ENCODE results near the gene JTB.

The JTB gene

DNA sequence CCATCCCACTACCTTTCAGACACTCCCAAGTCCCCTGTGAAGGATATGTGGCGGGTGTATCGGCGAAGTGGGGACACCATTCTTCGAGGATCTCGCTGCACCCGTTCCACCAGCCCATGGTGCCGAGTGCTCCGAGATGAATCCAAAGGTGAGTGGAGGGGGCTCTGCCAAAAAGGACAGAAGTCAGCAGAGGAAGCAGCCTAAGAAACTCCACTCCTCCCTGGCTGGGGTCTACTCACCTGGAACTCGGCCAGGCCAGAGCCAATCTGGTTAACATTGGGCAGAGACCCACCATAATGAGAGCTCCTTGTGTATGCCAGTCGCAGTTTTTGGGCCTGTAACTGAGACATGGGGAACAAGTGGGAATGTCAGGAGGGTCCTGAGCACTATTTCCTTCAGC, 22.6 kb downstream of the JTB start:
- Histone ChIP-seq H2AFZ (ENCODE audit: low read length, unreplicated experiment) (no peak overlapping the region), H3K27me3 (ENCODE audit: insufficient read depth, low read length) (no peaks in the 10 kb centered on the region), H3K79me2 (ENCODE audit: control insufficient read depth, insufficient read depth, low read length, unreplicated experiment) (peaks cover 44% of the 10 kb centered on the region), H3K4me1 (ENCODE audit: control insufficient read depth, insufficient read depth, low read length, unreplicated experiment) (peaks cover 13% of the 10 kb centered on the region), H3K36me3 (ENCODE audit: insufficient read depth, low read length) (peaks cover 21% of the 10 kb centered on the region), H3K27ac (ENCODE audit: low read depth, low read length) (no peak overlapping the region), H3K4me3 (ENCODE audit: low read depth, low read length) (no peak overlapping the region)

DNA sequence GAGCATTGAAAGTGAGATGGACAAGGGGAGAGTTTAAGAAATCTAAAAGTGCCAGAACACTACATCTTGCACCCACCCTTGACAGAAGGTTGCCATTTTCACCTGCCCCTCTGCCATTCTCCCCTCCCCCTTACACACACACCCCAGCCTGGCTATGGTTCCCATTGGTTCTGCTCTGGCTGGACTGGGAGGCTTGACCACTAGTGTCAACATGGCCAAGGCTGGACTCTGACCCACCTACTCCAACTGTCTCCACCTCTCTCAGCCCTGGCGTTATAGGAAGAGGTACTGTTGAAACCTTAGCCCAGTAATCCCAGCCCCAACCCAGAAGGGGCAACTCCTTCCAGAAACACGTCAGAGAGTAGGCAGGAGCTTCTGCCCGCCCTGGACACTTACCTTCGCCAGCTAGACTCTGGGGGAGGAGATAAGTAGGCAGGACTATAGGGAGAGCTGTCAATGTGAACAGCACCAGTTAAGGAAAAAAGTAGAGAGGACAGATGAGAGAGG, 23.6 kb downstream of the JTB start:
- Histone ChIP-seq H3K36me3 (ENCODE audit: insufficient read depth, low read length) (peaks cover 23% of the 10 kb centered on the region), H3K27me3 (ENCODE audit: insufficient read depth, low read length) (no peaks in the 10 kb centered on the region), H3K27ac (ENCODE audit: low read depth, low read length) (no peak overlapping the region), H3K4me1 (ENCODE audit: control insufficient read depth, insufficient read depth, low read length, unreplicated experiment) (peaks cover 12% of the 10 kb centered on the region), H2AFZ (ENCODE audit: low read length, unreplicated experiment) (no peak overlapping the region), H3K79me2 (ENCODE audit: control insufficient read depth, insufficient read depth, low read length, unreplicated experiment) (peaks cover 44% of the 10 kb centered on the region), H3K4me3 (ENCODE audit: low read depth, low read length) (no peak overlapping the region)

DNA sequence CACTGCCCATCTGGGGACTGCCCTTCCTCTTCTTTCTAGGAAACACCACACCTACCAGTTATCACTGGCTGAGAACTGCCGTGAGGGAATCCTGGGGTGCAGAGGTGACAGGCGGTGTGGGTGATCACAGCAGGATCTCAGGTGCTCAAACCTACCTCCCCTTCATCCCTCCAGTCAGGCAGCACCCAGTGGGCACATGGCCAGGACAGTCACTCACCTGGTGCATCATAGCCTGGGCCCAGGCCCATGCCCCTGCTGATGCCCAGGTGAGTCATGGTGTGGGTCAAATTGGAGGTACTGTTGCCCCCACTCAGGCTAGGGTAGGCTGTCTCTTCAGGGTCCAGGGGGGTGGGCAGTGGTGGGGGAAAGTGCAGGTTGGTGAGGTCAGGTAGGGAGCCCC, 25.7 kb downstream of the JTB start:
- H3K27me3 ChIP-seq (ENCODE audit: insufficient read depth, low read length) = no peaks in the 10 kb centered on the region
- H3K4me1 ChIP-seq (ENCODE audit: control insufficient read depth, insufficient read depth, low read length, unreplicated experiment) = peaks cover 8% of the 10 kb centered on the region
- H3K36me3 ChIP-seq (ENCODE audit: insufficient read depth, low read length) = peaks cover 28% of the 10 kb centered on the region
- H2AFZ ChIP-seq (ENCODE audit: low read length, unreplicated experiment) = no peak overlapping the region
- no peak overlapping the region for H3K27ac ChIP-seq (ENCODE audit: low read depth, low read length)
- peaks cover 29% of the 10 kb centered on the region for H3K79me2 ChIP-seq (ENCODE audit: control insufficient read depth, insufficient read depth, low read length, unreplicated experiment)
- H3K4me3 ChIP-seq (ENCODE audit: low read depth, low read length) = no peak overlapping the region

DNA sequence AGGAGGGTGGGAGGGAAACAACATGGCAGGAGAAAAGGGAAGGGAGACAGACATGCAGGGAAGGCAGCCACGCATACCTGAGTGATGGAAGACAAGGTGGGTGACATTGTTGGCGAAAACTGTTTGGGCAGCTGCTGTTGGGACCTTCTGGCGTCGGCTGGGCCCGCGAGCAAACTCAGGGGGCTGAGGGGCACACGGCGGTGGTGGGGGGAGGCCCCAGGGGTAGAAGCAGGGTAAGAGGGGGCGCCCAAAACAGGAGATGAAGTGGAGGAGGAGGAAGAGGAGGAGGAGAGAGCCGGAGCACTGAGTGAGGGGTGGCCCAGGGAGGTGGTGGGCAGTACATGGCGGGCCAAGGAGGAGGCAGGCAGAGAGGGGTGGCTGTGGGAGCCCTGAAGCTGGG, 26.3 kb downstream of the JTB start:
- peaks cover 28% of the 10 kb centered on the region for H3K36me3 ChIP-seq (ENCODE audit: insufficient read depth, low read length)
- peaks cover 23% of the 10 kb centered on the region for H3K79me2 ChIP-seq (ENCODE audit: control insufficient read depth, insufficient read depth, low read length, unreplicated experiment)
- H3K27me3 ChIP-seq (ENCODE audit: insufficient read depth, low read length) = no peaks in the 10 kb centered on the region
- H3K27ac ChIP-seq (ENCODE audit: low read depth, low read length) = no peak overlapping the region
- H3K4me1 ChIP-seq (ENCODE audit: control insufficient read depth, insufficient read depth, low read length, unreplicated experiment) = peaks cover 4% of the 10 kb centered on the region
- no peak overlapping the region for H3K4me3 ChIP-seq (ENCODE audit: low read depth, low read length)
- H2AFZ ChIP-seq (ENCODE audit: low read length, unreplicated experiment) = no peak overlapping the region

DNA sequence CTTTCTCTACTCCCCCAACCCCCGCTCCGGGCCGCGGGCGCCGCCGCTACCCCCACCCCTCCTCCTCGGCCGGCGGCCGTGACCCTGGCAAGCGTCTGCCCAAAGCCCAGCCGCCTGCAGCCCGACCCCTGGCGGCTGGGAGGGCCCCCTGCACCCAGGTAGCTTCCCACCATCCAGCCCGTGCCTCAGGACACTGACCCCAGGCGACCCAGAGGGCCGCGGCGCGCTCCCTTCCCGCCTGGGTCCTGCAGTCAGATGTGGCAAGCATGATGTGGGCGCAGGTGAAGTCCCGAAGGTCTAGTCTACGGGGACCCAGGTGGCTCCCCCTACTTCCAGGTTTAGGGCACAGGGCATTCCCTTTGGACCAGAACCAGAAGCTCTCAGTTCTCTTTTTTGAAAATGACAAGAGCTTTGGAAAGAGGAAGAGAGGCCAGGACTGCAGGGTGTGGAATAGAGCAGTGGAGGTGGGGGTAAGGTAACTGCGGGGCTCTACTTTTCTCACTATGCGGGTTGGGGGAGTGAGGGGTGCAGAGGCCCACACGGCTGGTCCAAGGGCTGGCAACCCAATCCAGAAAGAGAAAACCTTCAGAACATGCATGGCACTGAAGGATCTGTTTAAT, 30.7 kb downstream of the JTB start, which contains the start of gene DENND4B:
Gene DENND4B (minus strand): TSS at position 97 of the 620 bp plus-strand sequence. CDS start 2,344 bp downstream, outside the sequence.
- Histone ChIP-seq H3K36me3 (ENCODE audit: insufficient read depth, low read length) (peaks cover 24% of the 10 kb centered on the region), H3K4me3 (ENCODE audit: low read depth, low read length) (peak within 1 kb of the TSS; percentile 87), H3K79me2 (ENCODE audit: control insufficient read depth, insufficient read depth, low read length, unreplicated experiment) (peaks cover 19% of the 10 kb centered on the region), H3K4me1 (ENCODE audit: control insufficient read depth, insufficient read depth, low read length, unreplicated experiment) (peaks cover 3% of the 10 kb centered on the region), H3K27me3 (ENCODE audit: insufficient read depth, low read length) (no peaks in the 10 kb centered on the region), H2AFZ (ENCODE audit: low read length, unreplicated experiment) (peak within 1 kb of the TSS; percentile 85), H3K27ac (ENCODE audit: low read depth, low read length) (peak within 1 kb of the TSS; percentile 72)

DNA sequence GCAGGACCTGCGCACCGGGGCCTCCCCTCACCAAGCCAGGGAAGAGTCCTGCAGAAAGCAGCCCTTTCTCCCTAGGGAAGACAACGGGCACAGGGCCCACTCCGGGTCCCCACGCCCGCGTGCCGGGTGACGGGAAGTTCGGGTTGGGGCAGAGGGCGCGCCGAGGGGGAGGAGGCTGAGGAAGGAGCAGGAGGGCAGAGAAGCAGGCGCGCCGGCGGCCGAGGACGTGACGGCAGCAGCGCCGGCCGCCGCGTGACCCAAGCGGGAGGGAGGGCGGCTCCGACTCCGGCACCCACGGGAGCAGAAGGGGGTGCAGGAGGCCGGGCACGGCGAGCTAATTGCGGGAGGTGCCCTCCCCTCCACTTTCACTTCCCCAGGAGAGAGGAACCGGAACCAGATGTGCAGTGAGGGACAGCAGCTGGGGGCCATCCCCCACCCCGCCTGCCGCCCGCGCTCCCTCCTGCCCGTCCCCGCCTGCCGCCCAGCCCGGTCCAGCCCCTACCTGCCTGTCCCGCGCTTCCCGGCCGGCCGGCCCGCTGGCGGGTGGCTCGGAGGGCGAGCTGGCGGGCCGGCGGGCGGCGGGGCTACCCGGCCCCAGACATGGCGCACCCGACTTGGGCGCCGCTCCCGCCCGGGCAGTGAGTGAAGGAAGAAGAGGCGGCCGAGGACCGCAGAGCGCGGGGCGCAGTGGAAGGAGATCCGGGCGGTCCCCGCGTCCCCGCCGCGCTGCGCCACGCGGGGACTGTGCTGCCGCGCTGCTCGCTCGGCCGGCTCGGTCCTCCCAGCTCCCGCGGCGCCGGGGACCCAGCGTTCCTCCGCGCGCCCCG, 31.5 kb downstream of the JTB start:
- Histone ChIP-seq H3K36me3 (ENCODE audit: insufficient read depth, low read length) (peaks cover 19% of the 10 kb centered on the region), H3K4me1 (ENCODE audit: control insufficient read depth, insufficient read depth, low read length, unreplicated experiment) (peaks cover 3% of the 10 kb centered on the region), H2AFZ (ENCODE audit: low read length, unreplicated experiment) (peak overlapping the region; percentile 85), H3K27ac (ENCODE audit: low read depth, low read length) (peak overlapping the region; percentile 72), H3K79me2 (ENCODE audit: control insufficient read depth, insufficient read depth, low read length, unreplicated experiment) (peaks cover 19% of the 10 kb centered on the region), H3K27me3 (ENCODE audit: insufficient read depth, low read length) (no peaks in the 10 kb centered on the region), H3K4me3 (ENCODE audit: low read depth, low read length) (peak overlapping the region; percentile 87)

DNA sequence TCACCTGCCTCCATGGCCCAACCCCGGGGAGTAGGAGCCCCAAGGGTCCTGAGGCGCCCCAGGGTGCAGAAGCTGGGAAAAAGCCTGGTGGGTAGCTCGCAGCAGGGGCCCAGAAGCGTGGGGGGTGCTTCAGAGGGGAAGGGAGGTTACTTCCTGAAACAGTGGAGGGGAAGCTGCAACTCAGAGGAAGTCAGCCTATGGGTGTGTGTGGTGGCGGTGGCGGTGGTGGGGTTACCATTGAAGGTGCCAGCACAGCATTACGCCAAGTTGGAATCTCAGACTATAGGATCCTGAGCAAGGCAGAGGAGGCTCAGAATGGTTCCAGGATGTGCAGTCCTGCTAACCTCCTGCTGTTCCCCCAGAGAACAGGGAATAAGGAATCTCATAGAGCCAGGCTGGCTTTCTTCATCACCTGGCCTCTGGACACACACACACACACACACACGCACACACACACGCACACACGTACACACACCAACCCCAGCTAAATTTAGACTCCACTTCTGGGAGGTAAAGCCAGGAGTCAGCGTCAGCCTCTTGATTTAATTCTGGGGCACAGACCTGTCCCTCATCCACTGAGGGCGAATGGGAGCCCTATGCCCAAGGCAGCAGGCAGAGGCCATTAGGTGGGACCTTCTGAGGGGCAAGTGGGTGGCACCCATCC, 32.2 kb downstream of the JTB start:
- H3K36me3 ChIP-seq (ENCODE audit: insufficient read depth, low read length) = peaks cover 13% of the 10 kb centered on the region
- H3K4me3 ChIP-seq (ENCODE audit: low read depth, low read length) = peak overlapping the region; percentile 87
- H2AFZ ChIP-seq (ENCODE audit: low read length, unreplicated experiment) = peak overlapping the region; percentile 33
- H3K27ac ChIP-seq (ENCODE audit: low read depth, low read length) = peak overlapping the region; percentile 72
- peaks cover 19% of the 10 kb centered on the region for H3K79me2 ChIP-seq (ENCODE audit: control insufficient read depth, insufficient read depth, low read length, unreplicated experiment)
- H3K4me1 ChIP-seq (ENCODE audit: control insufficient read depth, insufficient read depth, low read length, unreplicated experiment) = peaks cover 3% of the 10 kb centered on the region
- no peaks in the 10 kb centered on the region for H3K27me3 ChIP-seq (ENCODE audit: insufficient read depth, low read length)

DNA sequence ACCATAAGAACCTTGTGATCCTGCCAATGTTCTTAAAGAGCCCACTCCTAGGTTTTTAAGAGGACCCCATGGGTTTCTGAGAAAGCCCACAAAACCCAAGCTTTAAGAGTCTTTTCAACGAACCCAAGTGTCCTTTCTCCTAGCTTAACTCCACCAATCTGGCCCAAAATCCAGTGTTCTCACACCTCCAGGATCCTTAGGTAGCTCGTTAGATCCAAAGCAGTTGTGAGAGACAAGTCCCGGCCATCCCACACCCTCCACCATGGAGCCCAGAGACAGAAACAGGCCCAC, 32.7 kb downstream of the JTB start:
- Histone ChIP-seq H3K4me3 (ENCODE audit: low read depth, low read length) (peak overlapping the region; percentile 87), H3K36me3 (ENCODE audit: insufficient read depth, low read length) (peaks cover 11% of the 10 kb centered on the region; the same call in 1 of the 2 replicates), H3K79me2 (ENCODE audit: control insufficient read depth, insufficient read depth, low read length, unreplicated experiment) (peaks cover 19% of the 10 kb centered on the region), H2AFZ (ENCODE audit: low read length, unreplicated experiment) (no peak overlapping the region), H3K27ac (ENCODE audit: low read depth, low read length) (no peak overlapping the region), H3K4me1 (ENCODE audit: control insufficient read depth, insufficient read depth, low read length, unreplicated experiment) (peaks cover 3% of the 10 kb centered on the region), H3K27me3 (ENCODE audit: insufficient read depth, low read length) (no peaks in the 10 kb centered on the region)

DNA sequence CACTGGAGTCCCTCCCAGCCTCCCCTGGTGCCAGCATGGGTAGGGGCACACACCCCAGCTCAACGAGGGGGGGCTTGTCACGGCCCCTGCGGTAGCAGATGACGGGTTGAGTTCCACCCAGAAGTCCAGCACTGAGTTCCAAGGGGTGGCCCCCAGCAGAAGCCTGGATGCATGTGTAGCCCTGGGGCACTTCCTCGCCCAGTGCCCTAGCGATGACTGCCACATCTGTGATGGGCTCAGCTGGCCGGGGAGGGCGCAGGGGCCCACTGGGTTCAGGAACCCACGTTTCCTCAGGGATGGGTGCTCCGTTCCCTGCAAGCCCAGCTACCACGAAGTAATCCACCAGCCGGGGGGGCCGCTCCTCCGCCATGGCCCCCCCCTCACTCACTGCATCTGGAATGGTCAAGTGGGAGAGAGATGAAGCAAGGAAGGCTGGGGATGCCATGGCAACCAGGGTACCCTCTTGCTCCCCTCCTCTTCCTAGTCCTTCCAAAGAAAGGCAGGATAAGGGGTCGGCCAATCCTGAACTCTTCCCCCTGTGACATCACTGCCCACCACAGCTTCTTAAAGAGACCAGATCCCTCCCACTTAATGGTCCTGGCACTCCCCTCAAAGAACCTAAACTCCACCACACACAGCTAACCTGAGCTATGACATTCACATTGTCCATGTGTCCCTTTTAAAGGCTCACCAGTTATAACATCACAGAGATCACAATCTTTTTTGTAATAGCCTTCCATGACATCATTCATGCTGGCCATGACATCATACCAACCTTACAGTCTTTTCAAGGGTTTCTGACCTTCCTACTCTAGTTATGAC, 33.3 kb downstream of the JTB start:
- H2AFZ ChIP-seq (ENCODE audit: low read length, unreplicated experiment) = no peak overlapping the region
- peaks cover 11% of the 10 kb centered on the region; the same call in 1 of the 2 replicates for H3K36me3 ChIP-seq (ENCODE audit: insufficient read depth, low read length)

More for the DNA sequence above, 33.3 kb downstream of the JTB start:
- Histone ChIP-seq H3K4me3 (ENCODE audit: low read depth, low read length) (peak overlapping the region; percentile 87), H3K27me3 (ENCODE audit: insufficient read depth, low read length) (no peaks in the 10 kb centered on the region), H3K79me2 (ENCODE audit: control insufficient read depth, insufficient read depth, low read length, unreplicated experiment) (peaks cover 19% of the 10 kb centered on the region), H3K4me1 (ENCODE audit: control insufficient read depth, insufficient read depth, low read length, unreplicated experiment) (peaks cover 3% of the 10 kb centered on the region), H3K27ac (ENCODE audit: low read depth, low read length) (no peak overlapping the region)
